ENCODE results near the gene PLXNA4. TPM values are rescaled to one million over a fixed set of nuclear protein-coding genes. Genes with fewer than 3 reads are reported as not detected.

PLXNA4 gene
- polyA plus RNA-seq, 4 donors: 10.5 to 15.5 (median 12.5) TPM

DNA sequence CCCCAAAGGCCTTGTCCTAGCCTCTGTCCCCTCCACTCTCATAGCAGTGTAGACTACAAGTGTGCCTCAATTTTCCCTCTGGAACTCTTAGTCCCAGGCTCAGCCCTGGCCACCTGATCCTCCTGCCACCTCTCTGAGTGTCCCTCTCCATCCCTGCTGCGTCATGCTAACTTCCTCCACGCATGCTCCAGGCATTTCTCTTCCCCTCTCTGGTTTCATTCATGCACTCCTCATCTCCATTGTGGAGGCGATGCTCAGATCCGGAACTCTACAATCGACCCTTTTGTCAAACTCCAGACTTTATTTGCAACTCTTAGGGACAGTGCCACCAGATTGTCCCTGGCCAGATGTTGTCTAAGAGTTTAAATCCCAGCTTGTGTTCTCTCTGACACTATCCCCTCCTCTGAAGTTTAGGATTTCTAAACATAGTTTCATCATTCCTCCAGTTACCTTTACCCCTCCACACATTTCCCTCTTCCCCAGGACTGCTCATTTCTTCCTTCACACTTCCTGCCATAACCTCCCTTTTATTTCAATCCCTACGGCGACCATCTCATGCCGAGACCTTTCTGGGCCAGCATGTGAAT, 492.6 kb downstream of the PLXNA4 start:
- no peak for DNase-seq (ENCODE audit: low read depth in 4 of 4, low spot score in 2 of 4)

DNA sequence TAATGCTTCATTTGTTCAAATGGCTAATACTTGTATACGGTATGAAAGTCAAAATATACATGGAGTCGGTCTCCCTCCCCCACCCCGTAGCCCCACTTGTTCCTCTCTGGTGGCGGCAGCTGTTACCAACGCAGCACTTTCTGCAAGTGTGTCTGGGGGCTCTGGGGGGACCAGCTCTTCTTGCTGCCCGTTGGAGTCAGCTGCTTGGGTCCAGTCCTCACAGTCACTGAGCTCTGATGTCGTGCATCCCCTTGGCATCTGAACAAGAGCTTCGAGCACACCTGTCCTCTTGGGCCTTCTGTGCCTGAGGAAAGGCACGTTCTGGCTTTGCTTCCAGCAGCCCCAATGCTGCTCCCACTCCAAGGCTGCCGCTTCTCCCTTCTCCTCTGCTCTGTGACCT, 493.1 kb downstream of the PLXNA4 start:
- no peak for DNase-seq (ENCODE audit: low read depth in 4 of 4, low spot score in 2 of 4)

DNA sequence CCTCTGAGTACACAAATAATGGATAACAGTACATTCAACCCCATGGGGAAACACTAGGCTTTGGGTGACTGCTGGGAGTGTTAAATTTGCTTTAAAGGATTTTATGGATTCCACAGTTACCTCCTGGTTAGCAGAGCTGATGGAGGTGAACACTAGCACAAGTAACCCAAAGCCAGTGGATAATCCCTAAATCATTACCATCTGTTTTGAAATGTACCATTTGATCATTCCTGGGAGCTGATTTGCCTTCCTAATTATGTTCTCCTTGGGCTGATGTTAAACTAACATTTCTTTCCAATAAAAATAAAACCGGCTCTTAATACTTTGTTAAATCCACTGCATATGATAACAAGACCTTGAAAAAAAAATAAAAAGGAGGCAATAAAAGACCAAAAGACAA, 493.9 kb downstream of the PLXNA4 start:
- DNase-seq (ENCODE audit: low read depth in 4 of 4, low spot score in 2 of 4): no peak

DNA sequence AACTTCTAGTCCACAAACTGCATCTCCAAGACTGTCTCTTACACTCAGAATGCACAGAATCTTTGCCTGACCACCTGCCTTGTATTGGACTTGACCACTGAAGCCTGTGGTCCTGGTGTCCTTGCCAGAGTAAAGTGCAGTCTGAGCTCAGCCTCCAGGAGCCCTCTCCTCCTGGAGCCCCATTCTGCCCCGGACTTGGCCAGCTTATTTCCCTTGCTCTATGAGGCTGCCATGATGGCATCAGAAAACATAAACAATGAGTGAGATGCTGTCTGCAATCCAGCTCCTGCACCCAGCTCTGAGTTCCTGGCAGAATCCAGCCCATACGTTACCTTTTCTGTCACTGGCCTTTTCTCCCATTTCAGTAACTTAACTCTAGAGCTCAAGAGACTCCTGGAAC, 494.6 kb downstream of the PLXNA4 start:
- DNase-seq (ENCODE audit: low read depth in 4 of 4, low spot score in 2 of 4): no peak

DNA sequence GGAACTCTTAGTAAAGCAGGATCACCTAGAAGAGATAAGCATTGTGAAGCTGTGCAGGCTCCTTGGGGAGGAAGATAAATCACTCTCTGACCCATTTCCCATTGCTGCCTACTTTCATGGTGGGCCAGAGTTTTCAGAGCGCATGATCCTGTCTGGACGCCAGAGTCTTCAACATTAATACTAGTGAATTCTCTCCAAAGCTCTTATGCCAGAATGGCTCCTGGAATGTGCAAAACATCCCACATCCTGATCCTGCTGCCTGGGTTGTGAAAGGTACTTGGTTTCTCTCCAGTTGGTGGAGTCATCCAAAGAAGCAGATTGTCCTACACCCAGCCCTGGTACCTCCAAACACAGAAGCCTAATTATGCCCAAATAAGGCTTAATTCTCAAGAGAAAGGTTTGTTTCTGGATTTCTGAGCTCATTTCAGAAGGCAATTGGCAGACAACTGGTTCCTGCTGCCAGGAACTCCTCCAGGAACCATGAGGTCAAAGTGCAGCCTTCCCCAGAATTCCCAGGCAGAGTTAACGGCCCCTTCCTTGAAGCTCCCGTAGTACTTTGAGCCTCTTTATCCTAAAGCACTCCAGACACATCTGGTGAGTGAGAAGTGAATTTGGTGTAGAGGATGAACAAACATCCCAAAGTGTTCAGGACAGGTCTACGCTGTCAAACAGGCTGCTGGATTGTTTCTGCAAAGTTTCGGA, 495.2 kb downstream of the PLXNA4 start:
- DNase-seq (ENCODE audit: low read depth in 4 of 4, low spot score in 2 of 4): no peak

DNA sequence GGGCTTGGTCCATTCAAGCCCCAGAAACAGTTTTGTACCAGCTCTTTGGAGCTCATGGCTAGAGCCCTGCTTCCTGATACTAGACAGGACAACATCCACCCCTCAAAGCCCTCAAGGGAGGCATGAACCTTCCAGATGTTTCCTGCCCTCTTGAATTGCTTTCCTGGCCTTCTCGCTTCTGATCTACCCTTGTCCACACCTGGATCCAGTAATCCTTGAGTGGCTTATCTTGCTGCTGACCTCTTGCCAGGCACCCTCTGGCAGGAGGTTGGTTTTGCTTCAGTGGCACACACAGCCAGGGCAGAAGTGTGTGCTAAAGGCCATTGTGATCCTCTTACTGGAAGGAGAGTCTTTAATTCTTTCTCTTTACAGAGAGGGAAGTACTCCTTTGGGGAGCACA, 495.8 kb downstream of the PLXNA4 start:
- DNase-seq (ENCODE audit: low read depth in 4 of 4, low spot score in 2 of 4): no peak

DNA sequence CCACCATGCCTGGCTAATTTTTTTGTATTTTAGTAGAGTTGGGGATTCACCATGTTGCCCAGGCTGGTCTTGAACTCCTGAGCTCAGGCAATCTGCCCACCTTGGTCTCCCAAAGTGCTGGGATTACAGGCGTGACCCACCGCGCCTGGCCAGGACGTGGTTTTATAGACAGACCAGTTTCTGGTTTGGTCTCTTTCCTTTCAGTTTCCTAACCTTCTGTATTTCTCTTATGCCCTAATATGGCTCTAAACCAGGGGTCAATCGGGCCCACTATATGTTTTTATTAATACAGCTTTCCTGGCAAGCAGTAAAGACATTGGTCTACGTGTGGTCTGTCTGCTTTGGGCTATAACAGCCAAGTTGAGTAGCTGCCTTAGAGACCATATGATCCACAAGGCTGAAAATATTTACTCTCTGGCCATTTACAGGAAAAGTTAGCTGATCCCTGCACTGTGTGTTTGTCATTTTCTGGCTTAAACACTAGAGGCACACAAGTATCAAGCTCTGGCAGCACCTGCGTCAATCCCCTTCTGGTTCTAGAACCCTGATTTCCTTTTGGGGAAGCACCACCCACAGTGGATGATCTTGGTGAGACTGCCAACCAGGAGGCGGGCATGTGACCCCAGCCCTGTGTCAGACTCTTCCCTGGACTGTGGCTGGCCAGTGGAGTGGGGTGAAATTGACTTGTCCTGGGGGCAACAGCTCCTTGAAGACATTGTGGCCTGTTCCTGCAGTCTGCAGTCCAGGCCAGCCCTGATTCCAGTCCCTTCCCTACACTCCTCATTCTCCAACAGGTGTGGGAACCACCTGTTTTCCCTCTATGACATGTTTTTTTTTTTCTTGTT, 497.2 kb downstream of the PLXNA4 start:
- DNase-seq (ENCODE audit: low read depth in 4 of 4, low spot score in 2 of 4): no peak

DNA sequence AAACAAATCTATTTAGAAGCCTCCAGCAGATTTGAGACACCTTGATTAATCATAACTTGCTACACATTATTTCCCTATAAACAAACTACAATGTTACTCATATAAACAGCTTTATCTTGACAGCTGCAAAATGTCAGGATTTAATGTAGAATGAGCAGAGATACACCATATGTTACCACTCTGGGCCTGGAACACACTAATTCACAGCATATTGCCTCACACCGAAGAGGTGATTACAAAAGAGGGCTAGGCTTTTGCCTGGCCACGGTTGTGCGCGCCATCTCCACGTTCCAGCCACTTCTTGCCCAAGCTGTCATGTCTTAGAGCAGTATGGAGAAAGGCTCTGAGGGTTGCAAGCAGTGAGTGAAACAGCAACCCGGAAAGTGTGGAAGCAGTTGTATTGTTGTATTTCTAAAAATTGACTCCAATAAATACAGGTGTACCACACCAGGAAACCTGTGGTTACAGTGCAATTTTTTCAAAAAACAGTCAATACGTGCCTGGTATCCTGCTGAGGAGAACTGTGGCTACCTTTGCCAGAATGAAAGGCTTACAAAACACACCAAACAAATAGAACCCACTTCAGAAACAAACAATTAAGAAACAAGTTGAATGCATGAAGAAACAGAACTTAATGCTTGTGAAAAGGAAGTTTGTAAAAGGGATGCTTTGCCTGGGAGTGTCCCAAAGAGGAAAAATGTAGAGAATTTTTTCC, 498.1 kb downstream of the PLXNA4 start:
- no peak for DNase-seq (ENCODE audit: low read depth in 4 of 4, low spot score in 2 of 4)

DNA sequence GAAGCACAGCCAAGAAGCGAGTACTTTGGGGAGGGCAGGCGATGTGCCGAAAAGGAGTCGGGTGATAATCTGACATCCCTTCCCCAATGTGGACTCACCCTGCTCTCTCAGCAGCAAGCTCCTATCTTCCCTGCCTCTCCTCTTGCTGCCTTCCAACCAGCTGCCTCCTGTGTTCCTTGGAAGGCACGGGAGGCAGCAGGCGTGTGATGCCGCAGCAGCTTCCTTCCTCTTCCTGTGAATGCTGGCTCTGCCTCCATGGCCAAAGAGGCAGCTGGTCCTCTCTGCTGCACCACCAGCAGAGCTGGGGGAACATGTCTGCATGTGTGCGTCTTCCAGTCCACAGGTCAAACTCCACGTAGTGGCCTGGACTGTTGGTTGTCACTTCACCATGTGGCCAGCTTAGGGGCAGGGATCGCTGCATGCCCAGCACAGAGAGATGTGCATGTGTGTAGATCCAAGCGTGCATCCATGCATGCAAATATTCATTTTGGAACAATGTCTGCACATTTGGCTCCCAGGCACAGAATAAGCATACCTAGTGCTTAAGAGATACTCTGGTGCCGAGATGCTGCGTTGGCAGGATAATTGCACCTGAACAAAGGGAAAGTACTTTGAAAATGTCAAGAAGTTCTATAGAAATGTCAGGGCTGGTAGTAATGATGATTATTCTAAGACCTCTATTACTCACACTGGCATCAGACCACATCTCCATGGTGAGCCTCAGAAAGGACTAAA, 499.8 kb downstream of the PLXNA4 start:
- no peak for DNase-seq (ENCODE audit: low read depth in 4 of 4, low spot score in 2 of 4)

DNA sequence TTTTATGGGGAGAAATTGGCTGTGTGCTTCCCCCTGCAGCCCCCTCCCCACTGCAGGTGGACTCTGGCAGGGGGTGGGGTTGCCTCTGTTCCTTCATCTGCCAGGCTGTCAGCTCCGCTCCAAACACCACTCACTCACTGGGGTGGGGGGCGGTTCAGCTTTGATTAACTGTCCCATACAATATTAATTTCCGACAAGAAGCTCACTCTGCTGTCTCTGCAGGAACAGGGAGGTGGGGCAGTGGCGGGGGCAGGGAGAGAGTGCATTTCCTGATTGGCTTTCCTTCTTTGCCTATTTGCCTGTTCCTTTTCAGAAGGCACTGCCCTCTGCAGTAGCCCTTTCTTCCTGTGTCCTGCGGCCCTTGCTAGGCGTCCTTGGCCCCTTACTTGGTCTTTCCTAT, 500.8 kb downstream of the PLXNA4 start:
- DNase-seq (ENCODE audit: low read depth in 4 of 4, low spot score in 2 of 4): no peak

DNA sequence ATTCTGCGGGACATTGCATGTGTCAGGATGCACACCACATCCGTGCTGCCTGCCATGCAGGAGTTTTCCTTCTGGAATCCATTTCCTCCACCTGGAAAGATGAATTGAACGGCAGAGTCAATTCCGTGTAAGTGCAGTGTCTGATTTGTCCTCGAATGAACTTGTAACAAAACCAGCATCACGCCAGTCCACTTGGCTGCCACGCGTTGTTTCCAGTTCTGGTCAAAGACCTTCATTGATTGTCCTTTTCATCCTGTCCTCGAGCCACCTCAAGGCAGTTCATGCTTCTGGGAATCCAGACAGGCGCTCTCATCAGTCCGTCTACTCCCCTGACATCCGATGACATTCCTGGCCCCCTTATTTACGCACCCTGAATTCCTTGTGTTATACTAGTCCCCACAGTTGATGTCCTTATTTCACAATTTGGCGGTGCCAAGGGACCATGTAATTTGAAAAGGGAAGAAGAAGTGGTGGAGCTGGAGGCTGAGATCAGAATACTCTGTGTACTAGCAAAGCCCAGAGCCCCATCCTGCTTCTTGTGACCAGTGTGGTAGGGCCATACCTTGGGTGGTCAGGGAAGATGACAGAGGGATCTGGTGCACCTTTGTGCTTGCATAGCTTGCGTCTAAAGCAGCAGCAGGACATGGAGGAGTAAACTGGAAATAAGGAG, 502.2 kb downstream of the PLXNA4 start:
- no peak for DNase-seq (ENCODE audit: low read depth in 4 of 4, low spot score in 2 of 4)
